Stimulated activated CD8-positive, alpha-beta memory T cell treated with anti-CD3 and anti-CD28 coated beads, Interleukin-12 subunit alpha, Interleukin-12 subunit beta, amount 100 ng/mL, for 24 hours (primary cell): ENCODE data around the gene HHIPL1.

Experiments
- DNase-seq: peaks from one replicate; pipeline ENCODE4 v3.0.0-alpha.2; 2020; ENCODE audit errors: extremely low read depth

The HHIPL1 gene

DNA sequence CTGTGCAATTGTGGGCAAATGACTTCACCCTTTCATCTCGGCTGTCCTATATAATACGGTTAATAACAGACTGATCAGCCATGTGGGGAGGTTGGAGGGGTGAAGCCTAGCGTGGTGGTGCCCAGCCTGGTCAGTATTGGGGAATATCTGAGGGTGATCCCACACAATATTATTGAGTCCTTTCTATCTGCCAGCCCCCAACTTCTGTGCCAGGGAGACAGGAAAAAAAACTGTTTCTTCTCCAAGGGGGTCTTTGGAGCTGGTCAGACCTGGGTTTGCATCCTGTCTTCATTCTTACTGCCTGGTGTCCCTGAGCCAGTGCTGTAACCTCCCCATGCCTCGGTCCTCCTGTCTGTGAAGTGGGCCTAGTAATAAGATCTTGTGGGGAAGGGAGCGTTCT is 45.7 kb downstream of the HHIPL1 start:
- no peak for DNase-seq

DNA sequence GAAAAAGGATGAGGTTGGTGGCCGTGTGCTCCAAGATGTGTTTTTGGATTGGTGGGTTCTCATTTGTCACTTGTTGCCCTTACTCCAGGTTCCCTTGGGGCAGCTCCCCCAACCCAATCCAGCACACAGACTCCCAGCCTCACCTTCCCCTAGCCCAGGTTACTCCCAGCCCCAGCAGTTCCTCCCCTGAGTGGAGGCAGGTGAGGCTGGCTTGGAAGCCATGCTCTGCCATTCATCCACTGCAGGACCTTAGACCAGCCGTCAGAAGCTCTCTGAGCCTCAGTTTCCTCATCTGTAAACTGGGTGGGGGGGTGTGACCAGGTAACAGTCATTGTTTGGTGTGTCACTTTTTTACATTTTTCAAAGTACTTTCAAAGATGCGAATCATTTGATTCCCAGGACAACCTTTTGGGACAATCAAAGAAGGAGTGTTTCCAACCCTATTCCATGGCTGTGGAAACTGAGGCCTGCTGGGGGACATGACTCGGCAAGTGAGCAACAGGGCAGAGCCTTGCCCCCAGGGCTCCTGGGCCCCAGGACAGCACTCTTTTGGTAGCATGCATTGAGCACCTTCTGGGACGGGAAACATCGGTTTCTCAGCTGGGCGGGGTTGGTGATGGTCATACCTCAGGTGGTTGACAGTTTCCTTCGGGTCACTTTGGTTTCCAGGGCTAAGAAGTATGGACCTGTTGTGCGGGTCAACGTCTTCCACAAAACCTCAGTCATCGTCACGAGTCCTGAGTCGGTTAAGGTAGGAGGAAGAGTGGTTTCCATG is 46.4 kb downstream of the HHIPL1 start:
- no peak for DNase-seq

DNA sequence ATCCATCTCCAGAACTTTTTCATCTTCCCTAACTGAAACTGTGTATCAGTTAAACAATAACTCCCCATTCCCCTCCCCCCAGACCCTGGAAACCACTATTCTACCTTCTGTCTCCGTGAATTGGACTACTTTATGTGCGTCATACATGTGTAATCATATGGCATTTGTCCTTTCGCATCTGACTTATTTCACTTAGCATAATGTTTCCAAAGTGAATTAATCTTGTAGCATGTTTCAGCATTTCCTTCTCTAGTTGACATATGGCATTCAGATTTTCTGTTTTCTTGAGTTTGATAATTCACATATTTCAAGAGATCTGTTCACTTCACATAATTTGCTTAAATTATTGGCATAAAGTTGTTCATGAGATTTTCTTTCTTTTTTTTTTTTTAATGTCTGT is 49.0 kb downstream of the HHIPL1 start:
- DNase-seq = no peak

DNA sequence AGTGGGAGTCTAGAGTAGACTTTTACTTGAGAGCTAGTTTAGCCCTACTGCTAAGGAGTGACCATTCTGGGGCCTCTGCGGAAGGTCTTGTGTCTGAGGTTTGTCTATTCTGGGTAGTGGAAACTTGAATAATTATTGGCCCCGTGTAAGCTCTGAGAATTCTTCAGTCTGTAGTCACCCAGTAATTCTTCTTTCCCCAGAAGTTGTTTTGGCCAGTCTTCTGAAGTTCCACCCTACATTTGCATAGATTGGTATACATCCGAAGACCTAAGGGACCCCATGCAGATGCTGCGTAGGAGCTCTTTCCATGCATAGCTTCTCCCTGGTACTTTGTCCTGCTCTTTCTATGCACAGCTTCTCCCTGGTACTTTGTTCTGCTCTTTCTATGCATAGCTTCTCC is 52.0 kb downstream of the HHIPL1 start:
- DNase-seq = no peak

DNA sequence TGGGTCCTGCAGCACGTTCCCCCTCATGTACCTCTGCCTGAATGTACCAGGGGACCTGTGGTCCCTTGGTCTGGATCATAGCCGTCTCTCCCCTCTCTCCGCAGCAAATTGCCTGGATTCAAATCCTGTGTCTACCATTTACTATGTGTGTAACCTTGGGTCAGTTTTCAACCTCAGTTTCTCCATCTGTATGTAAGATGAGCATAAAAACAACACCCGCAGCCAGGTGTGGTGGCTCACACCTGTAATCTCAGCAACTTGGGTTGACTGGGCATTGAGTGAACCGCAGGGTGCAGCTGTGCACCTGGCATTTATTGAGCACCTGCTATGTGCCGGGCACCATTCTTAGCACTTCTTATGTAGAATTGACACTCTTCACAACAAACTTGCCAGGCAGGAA is 53.3 kb downstream of the HHIPL1 start:
- no peak for DNase-seq

DNA sequence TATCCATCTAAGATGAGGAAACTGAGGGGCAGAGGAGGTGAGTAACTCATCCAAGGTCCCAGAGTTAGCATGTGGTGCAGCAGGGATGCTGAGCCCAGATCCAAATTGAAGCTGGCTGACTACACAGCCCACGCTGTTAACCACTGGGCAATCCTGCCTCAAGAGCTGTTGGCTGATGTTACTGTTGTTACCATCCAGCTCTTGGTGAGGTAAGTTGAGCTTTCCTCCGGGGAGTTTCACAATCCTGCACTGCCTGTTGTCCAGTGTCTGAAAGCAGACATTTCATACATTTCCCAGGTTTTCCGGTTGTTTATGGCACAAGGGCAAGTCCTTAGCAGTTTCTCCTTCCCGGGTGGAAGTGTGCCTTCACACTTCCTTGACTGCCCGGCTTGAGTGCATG is 53.7 kb downstream of the HHIPL1 start:
- DNase-seq = no peak

- no peak for DNase-seq
These were observed 54.3 kb downstream of the HHIPL1 start for GRCh38 chr14:99699085-99699760.

- no peak for DNase-seq
These were observed 54.9 kb downstream of the HHIPL1 start for GRCh38 chr14:99699861-99700260.

GRCh38 chr14:99700379-99700778 is 55.5 kb downstream of the HHIPL1 start:
- DNase-seq = no peak

- no peak for DNase-seq
These were observed 56.3 kb downstream of the HHIPL1 start for GRCh38 chr14:99701260-99701659.

- DNase-seq = no peak
These were observed 57.2 kb downstream of the HHIPL1 start for GRCh38 chr14:99702115-99702514.

DNA sequence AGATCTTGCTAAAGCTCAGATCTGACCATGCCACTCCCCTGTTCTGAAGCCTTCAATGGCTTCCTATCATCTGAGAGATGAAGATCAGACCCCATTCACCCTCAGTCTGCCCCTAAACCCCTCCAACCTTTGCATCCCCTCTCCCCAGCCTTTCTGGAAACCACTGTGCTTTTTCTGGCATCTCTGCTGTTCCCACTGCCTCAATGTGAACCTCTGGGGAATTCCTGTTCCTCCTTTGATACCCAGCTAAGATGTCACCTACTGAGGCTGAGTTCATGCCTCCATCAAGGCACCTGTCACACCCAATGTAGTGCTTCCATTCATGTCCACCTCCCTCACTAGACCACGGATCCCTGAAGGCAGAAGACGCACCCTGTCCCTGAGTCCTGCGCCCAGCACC is 58.5 kb downstream of the HHIPL1 start:
- no peak for DNase-seq

GRCh38 chr14:99704037-99704436 is 59.1 kb downstream of the HHIPL1 start:
- no peak for DNase-seq

GRCh38 chr14:99706107-99706900 is 61.4 kb downstream of the HHIPL1 start:
- DNase-seq = no peak

DNA sequence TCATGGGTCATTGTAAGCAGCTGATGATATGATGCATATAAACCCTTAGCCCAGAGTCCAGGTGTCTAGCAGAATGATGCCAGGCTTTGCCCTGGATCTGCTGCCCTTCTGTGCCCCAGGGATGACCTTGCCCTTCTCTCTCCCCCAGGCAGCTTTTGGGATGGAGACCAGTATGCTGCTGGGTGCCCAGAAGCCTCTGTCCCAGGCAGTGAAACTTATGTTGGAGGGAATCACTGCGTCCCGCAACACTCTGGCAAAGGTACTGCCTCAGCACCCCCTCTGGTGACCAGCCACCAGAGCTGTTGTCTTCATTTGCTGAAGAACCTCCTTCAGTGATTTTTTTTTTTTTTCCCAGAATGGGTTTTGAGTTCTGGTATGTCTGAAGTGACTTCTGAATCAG is 62.5 kb downstream of the HHIPL1 start:
- no peak for DNase-seq

- no peak for DNase-seq
These were observed 63.0 kb downstream of the HHIPL1 start for GRCh38 chr14:99707921-99708320.

- no peak for DNase-seq
These were observed 63.5 kb downstream of the HHIPL1 start for GRCh38 chr14:99708449-99708848.

- DNase-seq = no peak
These were observed 69.0 kb downstream of the HHIPL1 start for GRCh38 chr14:99713972-99714371.

- DNase-seq = no peak
These were observed 70.5 kb downstream of the HHIPL1 start for GRCh38 chr14:99715266-99716000.

GRCh38 chr14:99716091-99716849 is 71.3 kb downstream of the HHIPL1 start:
- no peak for DNase-seq
